HepG2 (cell line): ENCODE results near the gene CRKL.

ENCODE experiments used
- CREB1 ChIP-seq, 2 experiments: fragments of 450-650 bp in 1 of 2; IDR thresholded peaks; 2 replicates each; pipeline ENCODE4 v1.6.1; 2016 to 2017; ENCODE audit warnings: control low read depth in 1 of 2, mild to moderate bottlenecking in 1 of 2, missing compliant biosample characterization in 1 of 2, missing genetic modification characterization in 1 of 2
- CTCF ChIP-seq: sonication (generic); formaldehyde crosslinking; IDR thresholded peaks from 2 replicates; pipeline ENCODE4 v1.5.0; 2020; ENCODE audit warnings: mild to moderate bottlenecking, missing genetic modification reagents, moderate library complexity
- FOXA3 ChIP-seq: IDR thresholded peaks from 2 replicates; pipeline ENCODE4 v1.6.1; 2016; ENCODE audit warnings: missing genetic modification reagents, missing compliant biosample characterization
- PATZ1 ChIP-seq: sonication (generic); formaldehyde crosslinking; IDR thresholded peaks from 2 replicates; pipeline ENCODE4 v1.4.0; 2020; ENCODE audit warnings: missing genetic modification reagents
- PCBP2 ChIP-seq: fragments of 200-400 bp; formaldehyde crosslinking; optimal IDR thresholded peaks from 2 replicates; pipeline ENCODE3; 2018; ENCODE audit warnings: low read length, low read depth; ENCODE audit not compliant: poor library complexity, severe bottlenecking
- RFX5 ChIP-seq: IDR thresholded peaks from 2 replicates; pipeline ENCODE4 v1.6.1; 2011; ENCODE audit warnings: low read depth, low read length, improper control_type of control experiment

- no peak for TF ChIP-seq PATZ1 (CRISPR knock-in tag)
- no peak for TF ChIP-seq CTCF (CRISPR knock-in tag)
- no peak for TF ChIP-seq PCBP2
- no peak for TF ChIP-seq RFX5
- no peak for TF ChIP-seq CREB1 (IDR thresholded peaks at IDR 0.05)
- TF ChIP-seq CREB1 (CRISPR knock-in tag; IDR thresholded peaks at IDR 0.05): no peak
- TF ChIP-seq FOXA3 (CRISPR knock-in tag): no peak
Observed at GRCh38 chr22:20937794-20938671, 20.8 kb downstream of the CRKL start.
